ENCODE data around the gene SPNS1.

The SPNS1 gene

DNA sequence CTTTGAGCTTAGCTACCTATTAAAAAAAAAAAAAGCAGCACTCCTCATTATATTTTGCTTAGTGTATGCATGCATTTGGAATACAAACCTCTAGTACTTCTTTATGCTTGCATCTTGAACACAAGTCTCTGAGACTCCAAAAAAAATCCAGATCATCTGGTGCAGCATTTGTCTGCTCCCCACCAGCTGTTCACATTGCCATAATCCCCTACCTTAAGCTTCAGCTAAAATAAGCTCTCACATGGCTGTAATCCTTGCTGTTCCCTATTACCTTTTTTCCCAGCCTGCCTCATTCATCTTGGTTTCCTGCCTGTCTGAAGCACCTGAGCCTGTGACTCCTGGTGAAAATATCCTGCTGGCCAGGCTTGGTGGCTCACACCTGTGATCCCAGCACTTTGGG lies 31.3 kb upstream of the SPNS1 start:
- Histone ChIP-seq H4K20me1 (peaks cover 0 to 15% (median 0%) of the 10 kb centered on the region in 11 experiments; a peak in 8 of 22 replicates), H3K4me3 (no peak overlapping the region), H3K9ac (peak overlapping the region in 3 of 11 experiments; percentile 6 to 29 (median 16); a peak in 2 of 22 replicates), H3K36me3 (peaks cover 0 to 23% (median 18%) of the 10 kb centered on the region in 11 experiments; a peak in 19 of 22 replicates), H3K27me3 (no peaks in the 10 kb centered on the region), H3K9me3 (replicated peaks in 1 of 11) (no peaks in the 10 kb centered on the region), H3K27ac (no peak overlapping the region), H3K4me2 (peak overlapping the region in 7 of 11 experiments; percentile 22 to 65 (median 39); a peak in 7 of 22 replicates), H3K4me1 (peaks cover 18 to 39% (median 29%) of the 10 kb centered on the region in 10 experiments)
- TF ChIP-seq Cebpa-rat (IDR thresholded peaks at IDR 0.05), result no peak

DNA sequence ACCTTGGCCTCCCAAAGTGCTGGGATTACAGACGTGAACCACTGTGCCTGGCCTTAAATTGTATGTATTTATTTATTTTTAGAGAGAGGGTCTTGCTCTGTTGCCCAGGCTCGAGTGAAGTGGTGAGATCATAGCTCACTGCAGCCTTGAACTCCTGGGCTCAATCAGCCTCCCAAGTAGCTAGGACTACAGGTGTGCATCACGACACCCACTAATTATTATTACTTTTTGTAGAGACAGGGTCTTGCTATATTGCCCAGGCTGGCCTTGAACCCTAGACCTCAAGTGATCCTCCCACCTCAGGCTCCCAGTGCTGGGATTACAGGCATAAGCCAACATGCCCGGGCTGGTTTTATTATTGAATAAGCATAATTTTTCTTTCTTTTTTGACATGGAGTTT lies 27.9 kb upstream of the SPNS1 start:
- no peak overlapping the region for H3K27ac ChIP-seq
- no peaks in the 10 kb centered on the region for H3K36me3 ChIP-seq
- no peaks in the 10 kb centered on the region for H3K9me3 ChIP-seq (replicated peaks in 1 of 11)
- peaks cover 19 to 46% (median 34%) of the 10 kb centered on the region in 10 experiments for H3K4me1 ChIP-seq
- no peak overlapping the region for H3K9ac ChIP-seq
- no peak for TF ChIP-seq Cebpa-rat (IDR thresholded peaks at IDR 0.05)
- H3K27me3 ChIP-seq, result no peaks in the 10 kb centered on the region
- no peak overlapping the region for H3K4me3 ChIP-seq
- H4K20me1 ChIP-seq, result peaks cover 0 to 6% (median 3%) of the 10 kb centered on the region in 11 experiments; a peak in 11 of 22 replicates
- no peak overlapping the region for H3K4me2 ChIP-seq

DNA sequence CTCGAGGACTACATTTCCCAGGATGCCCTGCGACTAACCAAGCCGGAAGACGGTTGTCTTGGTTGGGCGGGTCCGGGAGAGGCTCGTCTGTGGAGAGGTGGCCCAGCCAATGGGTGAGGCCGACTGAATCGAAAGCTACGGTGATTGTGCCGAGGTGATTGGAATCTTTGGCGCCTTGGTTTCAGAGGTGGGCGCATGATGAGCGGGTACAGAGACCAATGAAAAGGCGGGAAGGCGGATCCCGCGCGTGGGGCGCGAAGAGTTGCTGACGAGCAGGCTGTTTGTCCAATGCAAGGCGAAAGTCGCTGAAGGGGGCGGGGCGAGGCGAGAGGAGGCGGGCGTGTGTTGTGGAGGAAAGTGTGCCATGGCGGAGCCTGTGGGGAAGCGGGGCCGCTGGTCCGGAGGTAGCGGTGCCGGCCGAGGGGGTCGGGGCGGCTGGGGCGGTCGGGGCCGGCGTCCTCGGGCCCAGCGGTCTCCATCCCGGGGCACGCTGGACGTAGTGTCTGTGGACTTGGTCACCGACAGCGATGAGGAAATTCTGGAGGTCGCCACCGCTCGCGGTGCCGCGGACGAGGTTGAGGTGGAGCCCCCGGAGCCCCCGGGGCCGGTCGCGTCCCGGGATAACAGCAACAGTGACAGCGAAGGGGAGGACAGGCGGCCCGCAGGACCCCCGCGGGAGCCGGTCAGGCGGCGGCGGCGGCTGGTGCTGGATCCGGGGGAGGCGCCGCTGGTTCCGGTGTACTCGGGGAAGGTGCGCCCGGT lies 23.7 kb upstream of the SPNS1 start, which contains the start of gene NFATC2IP:
Gene NFATC2IP, plus strand, starts transcription at position 290 of the 762 bp plus-strand sequence. Its CDS starts 75 bp downstream, at position 365.
- Histone ChIP-seq H3K36me3 (peaks cover 32 to 40% (median 38%) of the 10 kb centered on the region in 11 experiments), H4K20me1 (peaks cover 0 to 35% (median 22%) of the 10 kb centered on the region in 11 experiments; a peak in 14 of 22 replicates), H3K9me3 (replicated peaks in 1 of 11) (no peaks in the 10 kb centered on the region), H3K4me3 (peak within 1 kb of the TSS; percentile 94 to 99 (median 98)), H3K4me2 (peak within 1 kb of the TSS; percentile 90 to 99 (median 95)), H3K27me3 (no peaks in the 10 kb centered on the region), H3K9ac (peak within 1 kb of the TSS; percentile 91 to 97 (median 95)), H3K4me1 (peaks cover 16 to 39% (median 28%) of the 10 kb centered on the region in 10 experiments), H3K27ac (peak within 1 kb of the TSS; percentile 56 to 92 (median 89); a peak in 21 of 22 replicates)
- no peak for TF ChIP-seq Cebpa-rat (IDR thresholded peaks at IDR 0.05)

- peak overlapping the region; percentile 90 to 99 (median 95) for H3K4me2 ChIP-seq
- peaks cover 16 to 35% (median 26%) of the 10 kb centered on the region in 10 experiments for H3K4me1 ChIP-seq
- no peaks in the 10 kb centered on the region for H3K27me3 ChIP-seq
- H3K36me3 ChIP-seq, result peaks cover 38 to 47% (median 44%) of the 10 kb centered on the region in 11 experiments
- peak overlapping the region; percentile 91 to 97 (median 95) for H3K9ac ChIP-seq
- H3K9me3 ChIP-seq (replicated peaks in 1 of 11), result no peaks in the 10 kb centered on the region
- peak overlapping the region; percentile 56 to 92 (median 89); a peak in 21 of 22 replicates for H3K27ac ChIP-seq
- H4K20me1 ChIP-seq, result peaks cover 0 to 35% (median 22%) of the 10 kb centered on the region in 11 experiments; a peak in 14 of 22 replicates
- peak overlapping the region; percentile 94 to 99 (median 98) for H3K4me3 ChIP-seq
- no peak for TF ChIP-seq Cebpa-rat (IDR thresholded peaks at IDR 0.05)
These were observed 23.1 kb upstream of the SPNS1 start for GRCh38 chr16:28951410-28951943.

DNA sequence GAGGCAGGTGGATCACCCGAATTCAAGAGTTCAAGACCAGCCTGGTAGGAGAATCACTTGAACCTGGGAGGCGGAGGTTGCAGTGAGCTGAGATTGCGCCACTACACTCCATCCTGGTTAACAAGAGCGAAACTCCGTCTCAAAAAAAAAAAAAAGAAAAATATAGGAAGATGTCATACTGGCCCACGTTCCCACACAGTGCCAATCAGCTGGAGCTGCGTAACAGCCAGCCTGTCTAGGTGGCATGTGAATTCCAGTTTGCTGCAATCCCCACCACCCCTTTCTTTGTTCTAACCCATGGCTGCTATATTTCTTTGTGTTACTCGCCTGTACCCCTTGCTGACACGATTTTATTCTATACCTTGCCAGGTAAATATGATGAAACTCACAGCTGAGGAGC lies 16.4 kb upstream of the SPNS1 start:
- no peak for TF ChIP-seq Cebpa-rat (IDR thresholded peaks at IDR 0.05)
- peaks cover 0 to 63% (median 16%) of the 10 kb centered on the region in 11 experiments; a peak in 13 of 22 replicates for H4K20me1 ChIP-seq
- no peaks in the 10 kb centered on the region for H3K9me3 ChIP-seq (replicated peaks in 1 of 11)
- H3K36me3 ChIP-seq, result peaks cover 96 to 100% (median 99%) of the 10 kb centered on the region in 11 experiments
- H3K9ac ChIP-seq, result peak overlapping the region in 2 of 11 experiments; percentile 0 to 27; a peak in 1 of 22 replicates
- no peaks in the 10 kb centered on the region for H3K27me3 ChIP-seq
- peaks cover 0 to 7% (median 2%) of the 10 kb centered on the region in 10 experiments; a peak in 9 of 20 replicates for H3K4me1 ChIP-seq
- H3K4me2 ChIP-seq, result no peak overlapping the region
- H3K27ac ChIP-seq, result no peak overlapping the region
- H3K4me3 ChIP-seq, result no peak overlapping the region

GRCh38 chr16:28958836-28959235 lies 15.7 kb upstream of the SPNS1 start:
- Histone ChIP-seq H3K36me3 (peaks cover 96 to 100% (median 99%) of the 10 kb centered on the region in 11 experiments), H3K4me2 (no peak overlapping the region), H3K27me3 (no peaks in the 10 kb centered on the region), H3K9me3 (replicated peaks in 1 of 11) (no peaks in the 10 kb centered on the region), H3K4me1 (0 out of 20 replicates have a peak, but pooled peaks cover 0 to under 1% (median 0%) of the 10 kb centered on the region in 10 experiments), H4K20me1 (peaks cover 0 to 63% (median 14%) of the 10 kb centered on the region in 11 experiments; a peak in 12 of 22 replicates), H3K4me3 (no peak overlapping the region), H3K9ac (peak overlapping the region in 2 of 11 experiments; percentile 0 to 27; a peak in 1 of 22 replicates), H3K27ac (no peak overlapping the region)
- no peak for TF ChIP-seq Cebpa-rat (IDR thresholded peaks at IDR 0.05)

- no peak overlapping the region for H3K4me3 ChIP-seq
- no peaks in the 10 kb centered on the region for H3K27me3 ChIP-seq
- no peak overlapping the region for H3K9ac ChIP-seq
- no peak for TF ChIP-seq Cebpa-rat (IDR thresholded peaks at IDR 0.05)
- H4K20me1 ChIP-seq, result peaks cover 0 to 49% (median 8%) of the 10 kb centered on the region in 11 experiments; a peak in 6 of 22 replicates
- H3K4me2 ChIP-seq, result no peak overlapping the region
- peaks cover 60 to 76% (median 71%) of the 10 kb centered on the region in 11 experiments for H3K36me3 ChIP-seq
- no peak overlapping the region for H3K27ac ChIP-seq
- no peaks in the 10 kb centered on the region for H3K9me3 ChIP-seq (replicated peaks in 1 of 11)
- no peaks in the 10 kb centered on the region for H3K4me1 ChIP-seq
These were observed 10.5 kb upstream of the SPNS1 start for GRCh38 chr16:28964072-28964471.

GRCh38 chr16:28964496-28964895 lies 10.1 kb upstream of the SPNS1 start:
- TF ChIP-seq Cebpa-rat (IDR thresholded peaks at IDR 0.05), result 0 out of 22 replicates have a peak, but pooled peaks of 1 of the 11 experiments have one; percentile 18
- H3K27ac ChIP-seq, result no peak overlapping the region
- H3K9ac ChIP-seq, result no peak overlapping the region
- H3K9me3 ChIP-seq (replicated peaks in 1 of 11), result no peaks in the 10 kb centered on the region
- H3K4me1 ChIP-seq, result no peaks in the 10 kb centered on the region
- H3K4me2 ChIP-seq, result no peak overlapping the region
- H3K4me3 ChIP-seq, result no peak overlapping the region
- H4K20me1 ChIP-seq, result peaks cover 0 to 50% (median 8%) of the 10 kb centered on the region in 11 experiments; a peak in 6 of 22 replicates
- no peaks in the 10 kb centered on the region for H3K27me3 ChIP-seq
- peaks cover 56 to 72% (median 67%) of the 10 kb centered on the region in 11 experiments for H3K36me3 ChIP-seq
